Mesendoderm (in vitro differentiated cells): Measurements from ENCODE around the gene KIF17.

Experiments used
- DNase-seq: peaks from one replicate; pipeline ENCODE4 v3.0.0; 2013
- H2AK5ac ChIP-seq: 2 replicates; pipeline ENCODE4 v1.6.1; 2013; ENCODE audit warnings: low read length, inconsistent platforms
- H2BK120ac ChIP-seq: 2 replicates; pipeline ENCODE4 v1.6.1; 2013; ENCODE audit warnings: low read depth, mild to moderate bottlenecking, low read length, moderate library complexity, mixed read lengths
- H2BK15ac ChIP-seq: replicated peaks from 2 replicates; pipeline ENCODE4 v1.6.1; 2013; ENCODE audit warnings: low read depth, mild to moderate bottlenecking, moderate library complexity
- H2BK5ac ChIP-seq: 2 replicates; pipeline ENCODE4 v1.6.1; 2013; ENCODE audit warnings: low read length, inconsistent platforms
- H3K18ac ChIP-seq: 2 replicates; pipeline ENCODE4 v1.6.1; 2013; ENCODE audit warnings: mild to moderate bottlenecking, low read length, mixed read lengths
- H3K23ac ChIP-seq: one replicate; pipeline ENCODE4 v1.6.1; 2013; ENCODE audit warnings: low read length
- H3K27ac ChIP-seq: 2 replicates; pipeline ENCODE4 v1.5.1; 2013; ENCODE audit warnings: low read depth, mild to moderate bottlenecking, inconsistent platforms, low read length, moderate library complexity
- H3K27me3 ChIP-seq: 2 replicates; pipeline ENCODE4 v1.6.1; 2013; ENCODE audit warnings: low read length, control low read depth, mild to moderate bottlenecking, inconsistent platforms; ENCODE audit not compliant: insufficient read depth, poor library complexity
- H3K36me3 ChIP-seq: 2 replicates; pipeline ENCODE4 v1.6.1; 2013; ENCODE audit warnings: low read length, inconsistent platforms; ENCODE audit not compliant: control insufficient read depth, insufficient read depth
- H3K4ac ChIP-seq: one replicate; pipeline ENCODE4 v1.6.1; 2013; ENCODE audit warnings: low read depth, mild to moderate bottlenecking, low read length, moderate library complexity
- H3K4me1 ChIP-seq: 2 replicates; pipeline ENCODE4 v1.6.1; 2013; ENCODE audit warnings: low read depth, low read length, inconsistent platforms; ENCODE audit not compliant: control insufficient read depth
- H3K4me2 ChIP-seq: 2 replicates; pipeline ENCODE4 v1.6.1; 2013; ENCODE audit warnings: low read length
- H3K4me3 ChIP-seq: 2 replicates; pipeline ENCODE4 v1.5.1; 2013; ENCODE audit warnings: mild to moderate bottlenecking, low read length
- H3K56ac ChIP-seq: one replicate; pipeline ENCODE4 v1.6.1; 2013; ENCODE audit warnings: low read length
- H3K79me1 ChIP-seq: 2 replicates; pipeline ENCODE4 v1.6.1; 2013; ENCODE audit warnings: low read length, inconsistent platforms
- H3K79me2 ChIP-seq: 2 replicates; pipeline ENCODE4 v1.6.1; 2013; ENCODE audit warnings: mild to moderate bottlenecking, low read length; ENCODE audit not compliant: control insufficient read depth, insufficient read depth
- H3K9ac ChIP-seq: 2 replicates; pipeline ENCODE4 v1.6.1; 2013; ENCODE audit warnings: low read length, inconsistent platforms
- H4K5ac ChIP-seq: one replicate; pipeline ENCODE4 v1.6.1; 2013; ENCODE audit warnings: low read length
- H4K8ac ChIP-seq: one replicate; pipeline ENCODE4 v1.6.1; 2013; ENCODE audit warnings: low read depth, mild to moderate bottlenecking, control low read depth, low read length, moderate library complexity
- whole genome bisulfite sequencing: extraction: QIAGEN DNeasy Blood & Tissue Kit; methylation state at CpG from one replicate; pipeline ENCODE4 v1.1.7; 2013; ENCODE audit warnings: low lambda C conversion rate, missing lambda C conversion rate; ENCODE audit not compliant: insufficient coverage; ENCODE audit errors: extremely low coverage; 5-methylcytosine and 5-hydroxymethylcytosine counted together

The KIF17 gene

GRCh38 chr1:20616847-20617487 is 100.8 kb downstream of the KIF17 start:
- no CpG with 5 or more reads among the region's 3 CpGs for WGBS
- DNase-seq, result no peak
- H3K56ac ChIP-seq, result no peak overlapping the region

GRCh38 chr1:20615946-20616846 is 101.6 kb downstream of the KIF17 start:
- H3K56ac ChIP-seq, result no peak overlapping the region
- H3K4me2 ChIP-seq, result no peak overlapping the region
- no peaks in the 10 kb centered on the region for H3K79me2 ChIP-seq
- no peak overlapping the region for H2BK15ac ChIP-seq
- no peak overlapping the region for H2AK5ac ChIP-seq
- no peak overlapping the region for H3K4ac ChIP-seq
- H3K79me1 ChIP-seq, result no peaks in the 10 kb centered on the region
- H3K36me3 ChIP-seq, result no peaks in the 10 kb centered on the region
- H4K5ac ChIP-seq, result no peak overlapping the region
- H3K4me3 ChIP-seq, result no peak overlapping the region
- H3K27me3 ChIP-seq, result no peaks in the 10 kb centered on the region
- no peak overlapping the region for H3K9ac ChIP-seq
- H4K8ac ChIP-seq, result no peak overlapping the region
- no peak overlapping the region for H2BK5ac ChIP-seq
- no peak overlapping the region for H3K27ac ChIP-seq
- H3K23ac ChIP-seq, result no peak overlapping the region
- no CpG with 5 or more reads among the region's 20 CpGs for WGBS
- no peak overlapping the region for H2BK120ac ChIP-seq
- H3K18ac ChIP-seq, result no peak overlapping the region
- no peak for DNase-seq
- no peaks in the 10 kb centered on the region for H3K4me1 ChIP-seq

More at GRCh38 chr1:20616847-20617487, 100.8 kb downstream of the KIF17 start:
- Histone ChIP-seq H3K4me3 (no peak overlapping the region), H3K36me3 (no peaks in the 10 kb centered on the region), H3K9ac (no peak overlapping the region), H2BK5ac (no peak overlapping the region), H2AK5ac (no peak overlapping the region), H3K79me1 (no peaks in the 10 kb centered on the region), H3K23ac (no peak overlapping the region), H3K4me2 (no peak overlapping the region), H2BK120ac (no peak overlapping the region), H4K5ac (no peak overlapping the region), H2BK15ac (no peak overlapping the region), H3K4me1 (no peaks in the 10 kb centered on the region), H3K18ac (no peak overlapping the region), H3K4ac (no peak overlapping the region), H3K79me2 (no peaks in the 10 kb centered on the region), H4K8ac (no peak overlapping the region), H3K27me3 (no peaks in the 10 kb centered on the region), H3K27ac (no peak overlapping the region)

- no peak overlapping the region for H3K56ac ChIP-seq
- no peak overlapping the region for H2AK5ac ChIP-seq
- no peak overlapping the region for H2BK120ac ChIP-seq
- peaks cover 3% of the 10 kb centered on the region for H3K4me1 ChIP-seq
- H3K36me3 ChIP-seq, result no peaks in the 10 kb centered on the region
- H4K5ac ChIP-seq, result no peak overlapping the region
- no peaks in the 10 kb centered on the region for H3K79me2 ChIP-seq
- H2BK5ac ChIP-seq, result no peak overlapping the region
- WGBS, result no CpG with 5 or more reads among the region's 3 CpGs
- H3K79me1 ChIP-seq, result no peaks in the 10 kb centered on the region
- H2BK15ac ChIP-seq, result no peak overlapping the region
- H4K8ac ChIP-seq, result no peak overlapping the region
- DNase-seq, result no peak
- no peaks in the 10 kb centered on the region for H3K27me3 ChIP-seq
- H3K23ac ChIP-seq, result no peak overlapping the region
- no peak overlapping the region for H3K18ac ChIP-seq
- no peak overlapping the region for H3K4ac ChIP-seq
- H3K4me3 ChIP-seq, result no peak overlapping the region
- no peak overlapping the region for H3K4me2 ChIP-seq
- no peak overlapping the region for H3K9ac ChIP-seq
- no peak overlapping the region for H3K27ac ChIP-seq
Observed at GRCh38 chr1:20614131-20614579, 103.7 kb downstream of the KIF17 start.
